Epithelial cell of proximal tubule (primary cell): ENCODE data around the gene MPPE1. TPM values are rescaled to one million over a fixed set of nuclear protein-coding genes. Genes with fewer than 3 reads are reported as not detected.
"Not testable (repeated sequence)": the region's sequence is repeated elsewhere in the genome, so short reads cannot be mapped to it uniquely, and the experiment has no call there.

ENCODE experiments used
- DNase-seq: peaks from one replicate; pipeline ENCODE4 v3.0.0-alpha.2; 2011; ENCODE audit warnings: low read depth
- H3K4me3 ChIP-seq: 2 replicates; pipeline ENCODE4 v1.5.1; 2011; ENCODE audit warnings: low read depth, mild to moderate bottlenecking, low read length
- CTCF ChIP-seq: conservative IDR thresholded peaks from 2 replicates; pipeline ENCODE4 v1.5.1; 2012; ENCODE audit warnings: low read depth, mild to moderate bottlenecking, low read length
- total RNA-seq: library from RNA; depleted of rRNA; stranded (reverse); fragments of >200 nt; gene quantifications from 2 replicates; pipeline ENCODE4 v1.2.3, GENCODE V29; 2015

The MPPE1 gene
- total RNA-seq, 1 donor from 2014 or later: 32.5 TPM

GRCh38 chr18:11901826-11902438 is 6.2 kb downstream of the MPPE1 start:
- no peak overlapping the region for H3K4me3 ChIP-seq
- TF ChIP-seq CTCF: no peak
- DNase-seq: no peak

DNA sequence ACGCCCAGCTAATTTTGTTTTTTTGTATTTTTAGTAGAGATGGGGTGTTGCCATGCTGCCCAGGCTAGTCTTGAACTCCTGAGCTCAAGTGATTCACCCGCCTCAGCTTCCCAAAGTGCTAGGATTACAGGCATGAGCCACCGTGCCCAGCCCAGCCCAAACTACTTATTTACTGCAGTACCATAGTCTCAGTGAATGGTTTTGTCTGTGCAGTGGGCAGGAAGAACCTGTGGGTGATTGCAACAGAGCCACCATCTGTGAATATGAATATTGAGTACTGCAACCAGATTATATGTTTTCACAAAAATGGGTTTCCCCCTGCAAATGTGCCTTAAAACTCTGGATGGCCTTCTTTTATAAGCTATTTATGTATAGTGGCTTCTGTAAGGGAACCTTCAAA is 9.1 kb downstream of the MPPE1 start:
- no peak overlapping the region for H3K4me3 ChIP-seq
- DNase-seq: no peak
- no peak for TF ChIP-seq CTCF

GRCh38 chr18:11897781-11898180 is 10.3 kb downstream of the MPPE1 start:
- TF ChIP-seq CTCF: no peak
- H3K4me3 ChIP-seq: no peak overlapping the region
- DNase-seq: no peak

DNA sequence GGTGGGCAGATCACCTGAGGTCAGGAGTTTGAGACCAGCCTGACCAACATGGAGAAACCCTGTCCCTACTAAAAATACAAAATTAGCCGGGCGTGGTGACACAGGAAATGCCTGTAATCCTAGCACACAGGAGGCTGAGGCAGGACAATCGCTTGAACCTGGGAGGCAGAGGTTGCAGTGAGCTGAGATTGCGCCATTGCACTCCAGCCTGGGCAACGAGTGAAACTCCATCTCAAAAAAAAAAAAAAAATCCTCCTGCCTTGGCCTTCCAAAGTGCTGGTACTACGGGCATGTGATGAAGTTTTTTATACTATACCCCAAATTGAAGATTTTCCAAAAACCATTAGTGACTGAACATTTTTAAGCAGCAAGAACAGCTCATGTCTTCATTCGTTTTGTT is 15.7 kb downstream of the MPPE1 start:
- DNase-seq, H3K4me3 ChIP-seq: not testable (repeated sequence)

GRCh38 chr18:11891737-11892136 is 16.4 kb downstream of the MPPE1 start:
- TF ChIP-seq CTCF: no peak
- no peak for DNase-seq
- H3K4me3 ChIP-seq: no peak overlapping the region

DNA sequence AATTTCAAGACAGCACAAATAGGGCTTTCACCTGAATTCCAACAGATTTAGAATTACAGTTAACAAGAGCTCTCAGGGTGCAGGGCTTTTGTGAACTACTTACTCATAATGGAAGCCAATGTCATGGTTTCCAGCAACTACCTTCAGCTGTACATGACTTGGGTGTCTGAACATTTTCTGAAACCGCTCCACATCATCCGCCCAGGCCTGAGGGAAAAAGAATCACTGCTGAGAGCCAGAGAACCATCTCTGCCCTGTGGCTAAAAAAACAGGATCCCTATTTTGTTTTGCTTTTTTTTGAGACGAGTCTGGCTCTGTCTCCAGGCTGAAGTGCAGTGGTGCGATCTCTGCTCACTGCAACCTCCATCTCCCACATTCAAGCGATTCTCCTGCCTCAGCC is 18.8 kb downstream of the MPPE1 start:
- no peak for TF ChIP-seq CTCF
- no peak overlapping the region for H3K4me3 ChIP-seq
- no peak for DNase-seq

GRCh38 chr18:11888726-11889125 is 19.4 kb downstream of the MPPE1 start:
- no peak overlapping the region for H3K4me3 ChIP-seq
- TF ChIP-seq CTCF: no peak
- DNase-seq: no peak
